Measurements from ENCODE around the gene NLRP1.
A peak's percentile ranks its signal among the peaks of the same experiment; 100 is the strongest.

Gene NLRP1

DNA sequence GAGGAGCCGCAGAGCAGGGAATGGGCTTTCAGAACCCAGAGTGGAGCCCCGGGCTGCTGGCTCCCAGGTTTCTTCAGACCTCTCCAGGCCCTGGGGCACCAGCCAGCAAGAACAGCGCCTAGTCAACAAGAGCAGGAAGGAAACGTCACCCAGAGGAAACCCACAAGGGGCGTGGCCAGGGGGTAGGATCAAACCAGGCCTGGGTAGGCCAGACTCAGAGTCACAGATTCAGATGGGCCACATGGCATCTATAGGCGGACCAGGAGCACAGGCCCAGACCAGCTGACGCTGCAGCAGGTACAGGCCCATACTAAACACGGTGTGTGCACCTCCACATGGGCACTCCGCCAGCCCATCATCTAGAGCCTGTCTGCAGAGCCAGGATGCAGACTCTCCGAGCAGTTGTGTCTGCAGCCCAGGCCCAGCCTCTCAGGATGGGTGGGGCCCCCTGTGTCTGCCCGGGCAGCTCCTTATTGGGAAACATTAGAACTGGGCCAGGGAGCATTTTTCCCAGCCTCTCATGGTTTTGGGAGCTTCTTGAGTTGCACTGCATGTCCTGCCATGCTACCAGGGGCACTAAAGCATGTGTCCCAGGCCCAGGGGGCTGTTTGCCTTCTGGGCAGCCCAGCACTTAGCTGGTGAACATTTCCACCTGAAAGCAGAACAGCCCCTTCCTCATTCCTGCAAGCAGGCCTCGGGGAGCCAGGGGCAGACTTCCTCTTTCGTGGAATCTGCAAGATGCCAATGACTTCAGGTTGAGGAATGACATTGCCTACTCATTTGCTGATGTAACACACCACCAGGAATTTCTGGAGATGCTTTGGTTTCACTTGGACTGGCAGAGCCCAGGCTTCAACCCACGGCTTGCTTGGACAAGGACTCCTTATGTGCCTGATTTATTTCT is at the start of gene NLRP1:
Gene NLRP1 (minus strand): TSS at position 127 of the 904 bp plus-strand sequence. CDS start 552 bp downstream, outside the sequence.
- peak; percentile 80 for DNase-seq

DNA sequence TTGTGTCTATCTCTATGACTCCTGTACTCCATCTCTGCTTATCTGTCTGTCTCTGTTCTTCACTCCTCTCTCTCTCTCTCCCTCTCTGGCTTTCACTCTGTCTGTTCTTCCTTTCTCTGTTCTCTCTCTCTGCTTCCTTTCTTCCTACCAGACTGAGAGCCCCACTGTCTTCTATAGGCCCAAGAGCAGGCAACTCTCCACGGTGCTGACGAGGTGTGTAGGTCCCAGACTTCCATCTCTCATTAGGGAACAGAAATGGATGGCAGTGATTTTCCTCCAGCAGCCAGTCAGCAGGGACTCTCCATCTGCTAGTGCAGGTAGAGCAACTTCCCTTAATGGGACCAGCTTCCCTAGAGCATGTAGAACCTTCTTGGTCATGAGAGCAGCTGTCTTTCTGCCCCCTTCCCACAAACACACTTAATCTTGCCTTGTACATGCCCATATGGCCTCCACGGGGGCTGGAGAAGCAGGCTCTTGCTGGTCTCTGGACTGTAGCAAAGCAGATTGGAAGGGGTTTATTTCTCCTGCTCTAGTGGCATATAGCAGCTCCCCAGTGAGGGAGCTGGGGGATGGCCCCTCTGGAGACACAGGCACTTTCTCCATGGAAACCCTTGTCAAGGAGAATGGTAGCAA is 47.8 kb upstream of the NLRP1 start:
- no peak for DNase-seq

GRCh38 chr17:5630434-5630833 is 46.1 kb upstream of the NLRP1 start:
- peak; percentile 30 for DNase-seq

DNA sequence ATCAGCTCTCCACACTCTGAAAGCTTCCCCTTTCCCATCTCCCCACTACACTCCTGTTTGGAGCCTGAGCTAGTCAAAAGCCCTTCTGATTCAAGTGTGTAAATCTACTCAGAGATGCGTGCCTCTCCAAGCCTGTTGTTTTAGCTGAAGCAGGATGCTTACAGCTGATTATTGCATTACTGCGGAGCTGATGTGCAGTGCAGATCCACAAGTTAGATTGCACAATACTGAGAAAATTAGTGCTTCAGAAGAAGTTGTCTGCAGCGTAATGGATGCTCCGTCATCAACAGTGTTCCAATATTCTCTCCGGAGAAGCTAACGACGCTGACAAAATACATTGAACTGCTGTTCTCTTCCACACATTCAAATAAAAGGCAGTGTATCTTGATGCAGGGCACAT is 44.8 kb upstream of the NLRP1 start:
- no peak for DNase-seq

DNA sequence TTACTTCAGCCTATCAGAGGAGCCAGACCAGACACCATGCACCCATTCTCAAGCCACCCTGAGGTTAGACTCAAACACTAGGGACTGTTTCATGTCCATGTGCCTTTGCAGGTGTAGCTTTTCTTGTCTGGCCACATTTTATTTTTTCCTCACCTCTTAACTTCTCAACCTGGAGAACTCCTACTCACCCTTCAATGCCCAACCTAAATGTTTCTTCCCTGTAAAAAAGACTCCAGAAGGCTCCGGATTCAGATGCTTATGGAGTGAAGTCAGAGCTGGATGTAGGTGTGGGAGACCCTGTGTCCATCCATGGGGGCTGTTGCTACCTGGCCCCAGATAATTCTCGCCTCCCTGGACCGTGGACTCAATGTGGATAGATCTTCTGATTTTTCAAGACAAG is 44.0 kb upstream of the NLRP1 start:
- no peak for DNase-seq

DNA sequence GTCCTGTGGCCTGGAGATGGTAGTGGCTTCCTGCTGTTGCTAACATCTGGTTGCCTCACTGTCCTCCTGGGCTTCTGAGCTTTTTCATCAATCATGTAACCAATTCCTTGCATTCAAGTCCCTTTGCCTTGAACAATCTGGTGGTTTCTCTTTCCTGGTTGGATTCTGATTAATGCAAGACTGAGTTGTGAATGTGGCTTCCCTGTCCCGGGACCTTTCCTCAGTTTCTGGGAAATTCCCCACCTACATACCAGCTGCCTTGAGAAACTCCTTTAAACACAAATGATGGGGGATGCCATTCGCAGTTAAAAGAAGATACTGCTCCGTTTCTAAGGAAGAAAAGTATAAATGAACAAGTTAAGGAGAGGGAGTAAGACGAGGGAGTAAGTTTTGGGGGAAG is 39.9 kb upstream of the NLRP1 start:
- no peak for DNase-seq

DNA sequence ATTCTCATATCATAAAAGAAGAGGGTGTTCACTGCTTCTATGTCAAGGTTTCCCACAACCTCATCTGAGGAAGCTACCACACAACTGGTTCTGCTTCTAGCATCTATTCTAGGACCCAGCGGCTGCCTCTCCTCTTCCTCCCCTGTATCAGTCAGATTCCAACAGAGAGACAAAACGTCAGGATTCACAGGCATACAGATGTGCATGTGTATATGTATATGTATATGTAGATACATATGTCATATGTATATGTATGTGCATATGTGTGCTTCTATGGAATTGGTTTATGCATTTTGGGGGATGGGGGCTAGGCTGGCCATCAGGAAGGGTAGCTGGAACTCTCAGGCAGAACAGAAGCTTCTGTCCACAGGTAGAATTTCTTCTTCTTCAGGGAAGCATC is 37.4 kb upstream of the NLRP1 start:
- DNase-seq = no peak

DNA sequence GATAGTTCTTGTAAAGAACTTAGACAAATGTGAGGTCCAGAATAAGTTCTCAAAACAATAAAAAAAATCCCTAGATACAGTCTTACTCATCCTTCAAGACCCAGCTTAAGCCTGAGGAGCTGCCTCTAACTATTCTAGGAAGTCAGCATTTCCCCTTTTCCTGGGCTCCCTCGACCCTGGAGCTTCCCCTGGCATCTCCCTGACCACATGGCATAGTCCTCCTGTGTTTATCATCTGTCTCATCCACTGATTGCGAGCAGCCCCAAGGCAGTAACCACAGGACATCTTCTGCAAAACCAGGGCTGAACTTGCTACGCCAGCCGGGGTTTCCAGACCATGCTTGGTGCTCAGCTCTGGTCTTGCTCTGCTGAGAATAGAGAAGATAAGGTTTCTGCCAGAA is 36.7 kb upstream of the NLRP1 start:
- no peak for DNase-seq

- DNase-seq = no peak
These were observed 34.9 kb upstream of the NLRP1 start for GRCh38 chr17:5619088-5619740.

DNA sequence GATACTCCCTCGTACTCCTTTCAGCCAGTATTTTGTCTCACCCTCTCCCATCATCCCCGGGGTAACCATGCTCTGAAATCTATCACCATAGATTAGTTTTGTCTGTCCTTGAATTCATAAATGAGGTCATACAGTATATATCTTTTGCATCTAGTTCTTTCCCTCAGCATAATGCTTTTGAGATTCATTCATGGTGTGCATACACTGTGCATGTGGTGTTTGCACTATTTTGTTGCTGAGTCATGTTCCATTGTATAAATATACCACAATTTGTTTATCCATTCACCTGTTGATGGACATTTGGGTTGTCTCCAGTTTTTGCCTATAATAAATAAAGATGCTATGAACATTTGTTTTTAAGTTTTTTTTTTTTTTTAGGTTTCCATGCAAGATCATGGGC is 34.2 kb upstream of the NLRP1 start:
- DNase-seq = no peak

GRCh38 chr17:5615476-5615875 is 31.2 kb upstream of the NLRP1 start:
- no peak for DNase-seq

DNA sequence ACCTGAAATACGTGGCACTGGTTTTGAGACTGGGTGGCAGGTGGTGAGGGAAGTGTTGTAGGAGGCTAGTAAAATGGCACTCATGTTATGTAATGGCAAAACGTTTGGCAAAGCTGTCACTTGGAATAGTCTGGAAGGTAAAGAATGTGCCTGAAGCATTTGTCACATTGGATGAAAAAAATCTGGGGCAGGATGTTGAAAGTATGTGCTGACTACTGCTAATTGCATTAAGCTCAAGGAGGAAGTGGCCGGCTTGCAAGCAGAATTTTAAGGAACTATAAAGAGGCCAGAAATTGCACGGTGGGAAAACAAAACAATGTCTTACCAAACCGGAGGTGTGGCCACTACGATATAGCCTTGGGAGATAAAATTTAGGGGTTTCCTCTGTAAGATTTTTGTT is 26.6 kb upstream of the NLRP1 start:
- no peak for DNase-seq

DNA sequence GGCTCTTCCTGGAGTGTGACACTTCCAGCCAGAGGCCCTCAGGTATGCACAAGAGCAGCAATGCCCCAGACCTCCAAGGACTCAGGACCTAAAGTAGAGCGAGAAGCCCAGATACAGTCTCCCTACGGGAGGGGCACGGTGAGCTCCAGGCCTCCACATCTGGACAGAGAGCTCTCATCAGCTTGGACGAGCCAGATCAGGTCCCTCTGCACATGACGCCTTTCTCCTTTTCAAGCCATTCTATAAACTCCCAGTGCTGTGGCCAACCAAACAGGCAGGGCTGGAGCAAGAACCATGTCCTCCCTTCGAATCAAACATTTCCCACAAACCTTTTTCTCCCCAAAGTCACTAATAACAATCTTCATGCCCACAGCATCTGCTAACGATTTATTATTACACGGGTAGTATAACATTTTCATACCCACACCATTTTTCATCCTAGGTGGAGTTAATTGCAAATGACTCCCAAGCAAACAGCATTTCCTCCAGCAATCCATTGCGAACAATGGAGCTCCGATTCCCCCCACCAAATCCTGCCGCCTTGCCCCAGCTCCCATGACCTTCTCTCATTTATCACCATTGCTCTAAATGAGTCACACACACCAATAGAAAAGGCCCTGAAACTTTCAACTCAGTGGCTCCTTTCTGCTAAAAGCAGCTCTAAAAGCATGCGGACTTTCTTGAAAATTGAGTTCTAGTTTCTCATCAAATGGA is 24.2 kb upstream of the NLRP1 start:
- DNase-seq = no peak

GRCh38 chr17:5607946-5608345 is 23.6 kb upstream of the NLRP1 start:
- no peak for DNase-seq

DNA sequence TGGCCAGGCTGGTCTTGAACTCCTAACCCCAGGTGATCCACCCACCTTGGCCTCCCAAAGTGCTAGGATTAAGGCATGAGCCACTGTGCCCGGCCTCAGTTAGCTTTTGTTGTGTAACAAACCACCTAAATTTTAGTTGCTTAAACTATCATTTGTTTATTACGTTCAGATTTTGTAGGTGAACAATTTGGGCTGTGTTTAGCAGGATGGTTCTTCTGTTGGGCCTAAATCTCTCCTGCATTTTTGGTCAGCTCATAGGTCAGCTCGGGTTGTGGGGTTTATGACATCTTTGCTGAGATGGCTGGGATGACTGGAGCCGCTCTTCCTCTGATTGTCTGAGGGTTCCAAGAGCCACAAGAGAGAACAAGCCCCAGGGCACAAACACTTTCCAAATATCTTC is 21.1 kb upstream of the NLRP1 start:
- no peak for DNase-seq

- DNase-seq = no peak
These were observed 15.7 kb upstream of the NLRP1 start for GRCh38 chr17:5600041-5600440.

DNA sequence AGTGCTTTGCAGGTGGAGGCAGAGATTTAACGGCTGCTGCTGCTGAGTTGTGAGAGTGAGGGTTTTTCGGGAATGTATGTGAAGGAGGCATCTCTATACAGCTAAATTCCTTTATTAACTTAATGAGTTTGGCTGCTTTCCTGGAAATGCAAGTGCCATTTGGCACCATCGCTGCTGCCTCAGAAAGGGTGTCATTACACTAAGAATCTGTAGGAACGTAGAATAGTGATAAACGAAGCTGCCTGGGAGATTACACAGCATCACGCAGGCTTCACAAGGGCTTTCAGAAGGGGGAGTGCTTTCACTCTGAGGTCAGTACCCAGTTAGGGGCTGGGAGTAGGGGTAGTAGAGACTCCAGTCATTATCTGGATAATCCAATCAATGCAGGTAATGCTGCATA is 14.1 kb upstream of the NLRP1 start:
- no peak for DNase-seq

DNA sequence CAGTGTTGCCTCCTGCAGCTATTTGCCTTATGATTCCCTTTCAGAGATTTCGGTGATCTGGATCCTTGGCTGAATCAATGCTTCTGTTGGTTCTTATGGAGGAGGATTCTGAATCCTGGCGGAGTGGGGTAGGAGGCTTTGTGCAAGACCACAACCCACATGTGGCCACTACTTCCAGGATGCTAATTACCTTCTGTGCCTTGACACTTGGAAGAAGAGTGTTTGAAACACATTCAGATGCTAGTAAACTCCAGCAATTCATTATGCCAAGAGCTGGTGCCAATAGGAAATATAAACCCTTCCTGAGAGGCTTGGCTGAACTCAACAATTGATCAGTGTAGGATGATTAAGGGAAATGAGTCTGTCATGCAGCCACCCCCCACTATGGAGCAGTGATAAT is 12.1 kb upstream of the NLRP1 start:
- DNase-seq = no peak

DNA sequence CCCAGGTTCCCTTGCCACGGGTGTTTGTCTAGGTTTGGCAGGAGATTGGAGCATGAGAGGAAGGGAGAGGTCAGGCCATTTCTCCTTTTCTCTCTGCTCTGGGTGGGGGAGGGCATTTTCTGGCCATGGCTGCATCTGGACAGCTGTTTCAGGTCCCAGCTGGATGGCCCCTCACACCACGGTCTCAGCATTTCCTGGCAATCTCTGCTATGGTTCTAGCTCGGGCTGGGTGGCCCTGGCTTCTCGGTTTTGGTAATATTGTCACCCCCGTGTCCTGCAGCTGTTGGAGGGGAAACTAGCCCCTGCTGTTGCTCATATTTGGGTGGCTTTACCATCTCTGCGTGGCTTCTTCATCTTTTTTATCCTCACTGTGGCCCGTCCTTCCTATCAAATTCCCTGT is 11.5 kb upstream of the NLRP1 start:
- no peak for DNase-seq

DNA sequence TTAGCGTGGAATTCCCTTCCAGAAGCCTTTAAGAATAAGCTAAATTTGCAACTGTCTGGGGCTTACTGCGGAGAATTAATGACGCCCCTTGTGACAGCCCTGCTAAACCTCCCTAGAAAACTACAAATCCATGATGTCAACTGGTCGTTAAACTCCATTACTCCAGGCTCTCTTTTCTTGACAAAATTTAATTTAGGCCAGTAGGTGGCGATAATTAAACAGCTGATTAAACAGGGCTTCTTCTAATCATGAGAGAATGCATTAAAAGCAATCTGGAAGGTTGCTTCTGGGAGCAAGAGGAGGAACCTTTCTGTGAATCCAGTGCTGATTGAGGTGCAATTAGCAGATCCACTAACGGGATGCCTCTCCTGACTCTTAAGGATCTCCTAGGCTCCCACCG is 8.1 kb upstream of the NLRP1 start:
- DNase-seq = peak; percentile 16

DNA sequence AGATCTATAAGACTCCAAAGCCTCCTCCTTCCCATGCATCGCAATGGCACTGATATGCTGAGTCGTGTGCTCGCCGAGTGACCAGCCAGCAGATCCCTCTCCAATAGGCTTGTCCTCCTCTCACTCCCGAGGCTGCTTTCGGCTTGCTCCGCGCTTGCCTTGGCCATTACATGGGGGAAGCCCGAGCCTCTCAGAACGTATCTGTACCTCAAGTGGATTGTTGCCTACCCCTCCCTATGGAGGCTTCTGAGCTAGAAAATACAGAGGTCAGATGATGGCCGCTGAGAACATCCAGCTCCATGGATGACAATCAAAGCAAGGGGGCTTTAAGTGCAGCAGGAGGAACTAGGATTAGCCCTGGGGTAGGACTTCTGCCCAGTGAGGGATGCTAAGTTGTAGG is 7.7 kb upstream of the NLRP1 start:
- DNase-seq = no peak

DNA sequence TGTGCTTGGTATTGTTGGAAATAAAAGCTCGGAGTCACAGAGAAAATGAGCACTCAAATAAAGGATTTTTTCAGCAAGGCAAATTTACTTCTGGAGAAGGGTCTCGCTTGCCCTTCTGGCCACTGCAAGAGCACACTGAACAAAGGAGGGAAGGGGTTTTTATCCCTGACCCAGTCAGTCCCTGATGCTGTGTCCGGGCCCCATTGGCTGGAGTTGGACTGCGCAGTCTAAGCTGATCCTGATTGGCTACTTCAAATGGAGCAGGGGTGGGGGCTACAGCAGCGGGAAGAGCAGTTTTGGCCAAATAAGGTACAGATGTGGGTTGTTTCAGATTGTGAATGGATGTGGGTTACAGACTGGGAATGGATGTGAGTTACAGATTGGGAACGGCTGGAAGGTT is 4.3 kb upstream of the NLRP1 start:
- DNase-seq = no peak

DNA sequence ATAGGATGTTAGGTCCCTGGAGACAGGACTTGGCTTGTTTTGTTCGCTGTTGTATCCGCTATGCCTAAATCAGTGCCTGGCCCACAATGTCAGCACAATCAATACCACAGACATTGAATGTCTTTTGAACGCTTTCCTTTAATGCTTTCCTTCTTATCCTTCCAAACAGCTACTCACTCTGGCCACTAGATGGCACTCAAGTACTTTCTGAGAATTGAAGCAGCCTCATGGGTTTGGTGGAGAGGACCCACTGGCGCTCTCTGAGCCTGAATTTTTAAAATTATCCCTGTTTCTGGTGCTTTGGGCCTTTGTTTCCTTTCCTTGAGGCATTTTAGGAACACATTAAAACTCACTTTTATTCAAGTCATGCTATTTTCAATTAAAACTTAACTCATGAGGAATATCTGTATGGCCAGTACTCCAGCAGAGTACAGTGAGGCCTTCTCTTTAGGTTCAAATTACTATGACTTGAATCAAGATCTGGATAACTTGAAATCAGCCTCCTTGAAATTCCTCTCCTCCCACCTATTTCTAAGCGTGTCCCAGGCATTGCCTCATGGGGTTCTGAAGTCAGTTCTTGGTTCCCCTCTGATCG is 3.2 kb upstream of the NLRP1 start:
- DNase-seq = peak; percentile 27
